Endothelial cell of umbilical vein (primary cell): ENCODE data around the gene PDE3A.

Source experiments
- EZH2 ChIP-seq: IDR thresholded peaks from 2 replicates; pipeline ENCODE4 v1.6.1; 2012; ENCODE audit warnings: borderline replicate concordance, low read depth, mild to moderate bottlenecking, moderate library complexity, low read length, inconsistent platforms; ENCODE audit not compliant: severe bottlenecking
- FOS ChIP-seq: IDR thresholded peaks from 2 replicates; pipeline ENCODE4 v1.6.1; 2011; ENCODE audit warnings: mild to moderate bottlenecking, low read length, moderate library complexity, borderline replicate concordance; ENCODE audit not compliant: insufficient read depth
- GATA2 ChIP-seq: IDR thresholded peaks from 2 replicates; pipeline ENCODE4 v1.7.0; 2011; ENCODE audit warnings: low read depth, mild to moderate bottlenecking, moderate library complexity, mixed read lengths, low read length; ENCODE audit not compliant: insufficient read length, insufficient read depth
- JUN ChIP-seq: IDR thresholded peaks from 2 replicates; pipeline ENCODE4 v1.6.1; 2011; ENCODE audit warnings: borderline replicate concordance, low read depth; ENCODE audit not compliant: insufficient read length, insufficient read depth
- MYC ChIP-seq: IDR thresholded peaks from one replicate; pipeline ENCODE4 v1.6.1; 2011; ENCODE audit warnings: mild to moderate bottlenecking, low read depth, low read length
- POLR2A ChIP-seq: IDR thresholded peaks from 2 replicates; pipeline ENCODE4 v1.6.1; 2012; ENCODE audit warnings: low read depth, mild to moderate bottlenecking, control low read depth, low read length
- POLR2AphosphoS5 ChIP-seq: IDR thresholded peaks from 2 replicates; pipeline ENCODE4 v1.6.1; 2012; ENCODE audit warnings: low read depth, mild to moderate bottlenecking, control low read depth, low read length, moderate library complexity; ENCODE audit not compliant: insufficient read depth
- TF ChIP-seq, protein P1 (sequence below), 2 donors: IDR thresholded peaks; 1 replicate in 1 of 2; 2 replicates in 1 of 2; pipeline ENCODE4 v1.5.1; 2011; ENCODE audit warnings: low read length in 2 of 2, mild to moderate bottlenecking in 2 of 2, moderate library complexity in 2 of 2, control low read depth in 1 of 2, inconsistent platforms in 1 of 2, low read depth in 1 of 2; ENCODE audit not compliant: insufficient read depth in 1 of 2; ENCODE audit errors: extremely low read depth in 1 of 2
- TF ChIP-seq, protein P2 (sequence below): IDR thresholded peaks from 2 replicates; pipeline ENCODE4 v1.6.1; 2011; ENCODE audit not compliant: insufficient read depth, insufficient read length

DNA sequence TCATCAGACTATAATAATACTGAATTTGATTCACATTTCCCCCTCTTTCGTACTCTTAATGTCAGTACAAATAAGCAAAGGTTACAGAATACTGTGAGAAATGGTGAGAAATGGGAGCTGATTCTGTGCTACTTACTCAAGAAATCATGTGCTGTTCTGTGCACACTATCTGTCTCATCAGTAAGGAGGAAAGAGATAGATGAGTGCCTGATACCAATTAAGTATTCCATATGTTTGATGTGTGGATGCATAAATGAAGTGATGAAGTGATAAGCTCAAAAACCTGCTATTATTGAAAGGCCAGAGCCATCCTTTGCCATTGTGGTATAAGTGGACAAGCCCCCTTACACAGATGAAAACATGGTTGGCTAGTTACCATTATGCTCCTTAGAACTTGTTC is 127.7 kb downstream of the PDE3A start:
- TF ChIP-seq POLR2AphosphoS5 (no peak), POLR2A (no peak), EZH2 (no peak), MYC (no peak), GATA2 (no peak), JUN (no peak), FOS (no peak)
- TF ChIP-seq, protein P1, sequence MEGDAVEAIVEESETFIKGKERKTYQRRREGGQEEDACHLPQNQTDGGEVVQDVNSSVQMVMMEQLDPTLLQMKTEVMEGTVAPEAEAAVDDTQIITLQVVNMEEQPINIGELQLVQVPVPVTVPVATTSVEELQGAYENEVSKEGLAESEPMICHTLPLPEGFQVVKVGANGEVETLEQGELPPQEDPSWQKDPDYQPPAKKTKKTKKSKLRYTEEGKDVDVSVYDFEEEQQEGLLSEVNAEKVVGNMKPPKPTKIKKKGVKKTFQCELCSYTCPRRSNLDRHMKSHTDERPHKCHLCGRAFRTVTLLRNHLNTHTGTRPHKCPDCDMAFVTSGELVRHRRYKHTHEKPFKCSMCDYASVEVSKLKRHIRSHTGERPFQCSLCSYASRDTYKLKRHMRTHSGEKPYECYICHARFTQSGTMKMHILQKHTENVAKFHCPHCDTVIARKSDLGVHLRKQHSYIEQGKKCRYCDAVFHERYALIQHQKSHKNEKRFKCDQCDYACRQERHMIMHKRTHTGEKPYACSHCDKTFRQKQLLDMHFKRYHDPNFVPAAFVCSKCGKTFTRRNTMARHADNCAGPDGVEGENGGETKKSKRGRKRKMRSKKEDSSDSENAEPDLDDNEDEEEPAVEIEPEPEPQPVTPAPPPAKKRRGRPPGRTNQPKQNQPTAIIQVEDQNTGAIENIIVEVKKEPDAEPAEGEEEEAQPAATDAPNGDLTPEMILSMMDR (IDR thresholded peaks at IDR 0.05; ENCODE audit: extremely low read depth in 1 of 2, insufficient read depth in 1 of 2, low read depth in 1 of 2, low read length in 2 of 2): no peak
- TF ChIP-seq, protein P2, sequence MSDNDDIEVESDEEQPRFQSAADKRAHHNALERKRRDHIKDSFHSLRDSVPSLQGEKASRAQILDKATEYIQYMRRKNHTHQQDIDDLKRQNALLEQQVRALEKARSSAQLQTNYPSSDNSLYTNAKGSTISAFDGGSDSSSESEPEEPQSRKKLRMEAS: no peak
